H1 (cell line): ENCODE measurements around the gene FGF19. TPM values are rescaled to one million over a fixed set of nuclear protein-coding genes. Genes with fewer than 3 reads are reported as not detected.

Experiments
- CTCF ChIA-PET: fragments of 300-600 bp; sonication (Branson Sonifier 250); formaldehyde crosslinking; loops from one replicate; lab custom pipeline; 2021; ENCODE audit not compliant: partially characterized antibody; lab: Charles Lee
- POLR2A ChIA-PET: fragments of 300-600 bp; sonication (Branson Sonifier 250); formaldehyde crosslinking; loops from one replicate; lab custom pipeline; 2021; ENCODE audit warnings: inconsistent platforms; ENCODE audit not compliant: partially characterized antibody; lab: Charles Lee
- DNase-seq, 2 experiments: peaks; one replicate each; pipeline versions ENCODE4 v3.0.0 to v3.0.0-alpha.2; 2010 to 2022; ENCODE audit warnings: low spot score in 2 of 2, low read depth in 1 of 2, mixed read lengths in 1 of 2
- FAIRE-seq: peaks from 2 replicates; lab custom pipeline; 2011; peaks lifted over from hg19 to GRCh38; lab: Jason Lieb, UNC
- H2AFZ ChIP-seq: 2 replicates; pipeline ENCODE4 v1.8.1; 2012; ENCODE audit warnings: low read length, inconsistent platforms
- H2AK5ac ChIP-seq: 2 replicates; pipeline ENCODE4 v1.6.1; 2013; ENCODE audit warnings: low read depth, low read length
- H2BK120ac ChIP-seq: replicated peaks from 2 replicates; pipeline ENCODE3; 2013; ENCODE audit warnings: low read depth, low read length, inconsistent platforms
- H2BK12ac ChIP-seq: 2 replicates; pipeline ENCODE4 v1.6.1; 2013; ENCODE audit warnings: low read depth, low read length
- H2BK15ac ChIP-seq: 2 replicates; pipeline ENCODE4 v1.6.1; 2013; ENCODE audit warnings: low read length
- H2BK20ac ChIP-seq: 2 replicates; pipeline ENCODE4 v1.6.1; 2013; ENCODE audit warnings: low read length
- H2BK5ac ChIP-seq: 2 replicates; pipeline ENCODE4 v1.6.1; 2013; ENCODE audit warnings: low read depth, low read length
- H3K14ac ChIP-seq: 2 replicates; pipeline ENCODE4 v1.6.1; 2013; ENCODE audit warnings: inconsistent platforms; ENCODE audit not compliant: insufficient read length
- H3K18ac ChIP-seq: 2 replicates; pipeline ENCODE4 v1.6.1; 2013; ENCODE audit warnings: low read length; ENCODE audit errors: extremely low read depth
- H3K23ac ChIP-seq: 2 replicates; pipeline ENCODE4 v1.6.1; 2013; ENCODE audit warnings: inconsistent platforms; ENCODE audit not compliant: insufficient read length
- H3K23me2 ChIP-seq: 2 replicates; pipeline ENCODE4 v1.6.1; 2013; ENCODE audit warnings: low read depth, low read length
- H3K27ac ChIP-seq: 2 replicates; pipeline ENCODE4 v1.6.1; 2011; ENCODE audit warnings: low read depth, low read length, inconsistent platforms
- H3K27me3 ChIP-seq, 4 experiments: replicated peaks in 1 of 4; 1 replicate in 1 of 4; 2 replicates in 3 of 4; pipeline versions ENCODE4 v1.6.1 to v1.8.1; 2011 to 2013; ENCODE audit warnings: low read length in 3 of 4, mild to moderate bottlenecking in 3 of 4, inconsistent platforms in 2 of 4, mixed read lengths in 2 of 4, moderate library complexity in 1 of 4; ENCODE audit not compliant: control insufficient read depth in 3 of 4, insufficient read depth in 3 of 4; ENCODE audit errors: extremely low read depth in 1 of 4
- H3K36me3 ChIP-seq, 4 experiments: 2 replicates each; pipeline versions ENCODE4 v1.6.1 to v1.8.1; 2011 to 2013; ENCODE audit warnings: mild to moderate bottlenecking in 4 of 4, low read length in 3 of 4, moderate library complexity in 2 of 4, control low read depth in 1 of 4, inconsistent platforms in 1 of 4; ENCODE audit not compliant: insufficient read depth in 4 of 4, control insufficient read depth in 2 of 4
- H3K4ac ChIP-seq: replicated peaks from 2 replicates; pipeline ENCODE3; 2013; ENCODE audit warnings: low read length, low read depth, mixed read lengths, inconsistent platforms; ENCODE audit not compliant: insufficient read length
- H3K4me1 ChIP-seq, 4 experiments: replicated peaks in 1 of 4; 1 replicate in 1 of 4; 2 replicates in 3 of 4; pipeline versions ENCODE4 v1.6.1 to v1.8.1; 2011 to 2013; ENCODE audit warnings: low read length in 3 of 4, inconsistent platforms in 2 of 4, mixed read lengths in 1 of 4; ENCODE audit not compliant: insufficient read depth in 4 of 4, control insufficient read depth in 3 of 4
- H3K4me2 ChIP-seq, 2 experiments: 2 replicates each; pipeline versions ENCODE4 v1.6.1 to v1.8.1; 2011 to 2013; ENCODE audit warnings: low read depth in 2 of 2, low read length in 2 of 2, control low read depth in 1 of 2, inconsistent platforms in 1 of 2, mild to moderate bottlenecking in 1 of 2; ENCODE audit not compliant: insufficient read depth in 1 of 2
- H3K4me3 ChIP-seq, 4 experiments: fragments of 200-600, 300-600 bp in 1 of 4; sonication (generic), shearing (Covaris generic), sonication (Bioruptor Twin) in 1 of 4; 2 replicates each; pipeline versions ENCODE4 v1.5.1 to v1.8.1; 2011 to 2016; ENCODE audit warnings: low read length in 4 of 4, low read depth in 3 of 4, control low read depth in 2 of 4, inconsistent platforms in 2 of 4, mild to moderate bottlenecking in 2 of 4, mixed read lengths in 1 of 4, moderate library complexity in 1 of 4; ENCODE audit not compliant: insufficient read depth in 2 of 4; ENCODE audit errors: extremely low read depth in 1 of 4
- H3K56ac ChIP-seq: replicated peaks from 2 replicates; pipeline ENCODE3; 2013; ENCODE audit warnings: low read depth, mild to moderate bottlenecking, mixed read lengths, low read length, inconsistent platforms; ENCODE audit not compliant: insufficient read length
- H3K79me1 ChIP-seq: 2 replicates; pipeline ENCODE4 v1.6.1; 2013; ENCODE audit warnings: low read depth, low read length, control low read depth
- H3K79me2 ChIP-seq, 2 experiments: 2 replicates each; pipeline versions ENCODE4 v1.6.1 to v1.8.1; 2012 to 2013; ENCODE audit warnings: low read length in 2 of 2, mild to moderate bottlenecking in 2 of 2, inconsistent platforms in 1 of 2; ENCODE audit not compliant: insufficient read depth in 2 of 2, control insufficient read depth in 1 of 2
- H3K9ac ChIP-seq, 4 experiments: replicated peaks in 1 of 4; 1 replicate in 1 of 4; 2 replicates in 3 of 4; pipeline versions ENCODE4 v1.6.1 to v1.8.1; 2011 to 2013; ENCODE audit warnings: low read depth in 3 of 4, low read length in 3 of 4, control low read depth in 2 of 4, mild to moderate bottlenecking in 2 of 4, moderate library complexity in 2 of 4, inconsistent platforms in 1 of 4; ENCODE audit errors: extremely low read depth in 1 of 4
- H3K9me3 ChIP-seq, 2 experiments: 2 replicates each; pipeline versions ENCODE4 v1.6.1 to v1.8.1; 2012 to 2013; ENCODE audit warnings: mild to moderate bottlenecking in 2 of 2, moderate library complexity in 2 of 2, control low read depth in 1 of 2, inconsistent platforms in 1 of 2, low read depth in 1 of 2, low read length in 1 of 2, mixed read lengths in 1 of 2; ENCODE audit not compliant: insufficient read depth in 2 of 2
- H4K20me1 ChIP-seq, 2 experiments: replicated peaks in 1 of 2; 2 replicates each; pipeline versions ENCODE3 to v1.8.1; 2011 to 2013; ENCODE audit warnings: inconsistent platforms in 2 of 2, low read length in 2 of 2, mild to moderate bottlenecking in 1 of 2; ENCODE audit not compliant: insufficient read depth in 2 of 2, control insufficient read depth in 1 of 2
- H4K5ac ChIP-seq: 2 replicates; pipeline ENCODE4 v1.6.1; 2013; ENCODE audit warnings: low read length, low read depth, mixed read lengths, inconsistent platforms; ENCODE audit not compliant: insufficient read length
- H4K8ac ChIP-seq: 2 replicates; pipeline ENCODE4 v1.8.0; 2013; ENCODE audit warnings: mild to moderate bottlenecking, moderate library complexity, low read length, inconsistent platforms; ENCODE audit not compliant: insufficient read depth; ENCODE audit errors: extremely low read depth
- H4K91ac ChIP-seq: replicated peaks from 2 replicates; pipeline ENCODE3; 2013; ENCODE audit warnings: low read length, mixed read lengths, inconsistent platforms; ENCODE audit not compliant: insufficient read length
- ATF2 ChIP-seq: IDR thresholded peaks from 2 replicates; pipeline ENCODE4 v1.6.1; 2012; ENCODE audit warnings: low read length, inconsistent platforms
- KDM1A ChIP-seq: fragments of 200-600, 300-600 bp; sonication (generic); IDR thresholded peaks from 2 replicates; pipeline ENCODE4 v1.7.1; 2016; ENCODE audit warnings: mild to moderate bottlenecking, low read length, borderline replicate concordance
- WGBS, 2 experiments: shearing (Covaris generic) in 1 of 2; methylation state at CpG; one replicate each; pipeline versions ENCODE4 v1.1.6 to v1.1.7; 2013 to 2015; ENCODE audit warnings: low lambda C conversion rate in 2 of 2, mixed read lengths in 2 of 2, inconsistent platforms in 1 of 2, low coverage in 1 of 2, missing lambda C conversion rate in 1 of 2; ENCODE audit not compliant: insufficient replicate concordance in 2 of 2, insufficient coverage in 1 of 2, insufficient read length in 1 of 2; ENCODE audit errors: extremely low coverage in 1 of 2, missing lambda C conversion rate in 1 of 2; 5-methylcytosine and 5-hydroxymethylcytosine counted together
- polyA plus RNA-seq, 7 experiments: library from polyadenylated mRNA; depleted of rRNA in 3 of 7; stranded (reverse) in 5 of 7; unstranded in 2 of 7; fragments of >200 nt in 5 of 7; fragments of 200-250 nt in 2 of 7; gene quantifications; 1 replicate in 5 of 7; 2 replicates in 1 of 7; 4 replicates in 1 of 7; pipeline versions ENCODE4 v1.2.1 to v1.2.3, GENCODE V29; 2011 to 2013; ENCODE audit warnings: missing spikeins in 2 of 7, mixed read lengths in 2 of 7
- total RNA-seq: library from RNA; stranded (reverse); fragmentation: NEBNext Ultra II Directional; extraction: Animal tissue kit (Norgen Biotek cat#: 25700); gene quantifications from 2 replicates; pipeline ENCODE4 v1.2.1, GENCODE V29; 2021

The FGF19 gene
- total and polyA plus RNA-seq, 2 of the 8 experiments (the other 6 are each of a cell fraction or from before 2014, with no cell fraction given): 9.6 to 14.8 TPM

- H4K91ac ChIP-seq: no peak overlapping the region
- FAIRE-seq: no peak
- no peaks in the 10 kb centered on the region for H3K9me3 ChIP-seq
- CTCF ChIA-PET: interaction anchor here (0.8 to 20.5 kb wide), 28 partner anchors 8 to 314 kb away, joined by 3 to 197 read pairs (median 6); no protein-coding TSS in a partner anchor
- H3K9ac ChIP-seq: no peak overlapping the region
- peak overlapping the region; percentile 66 for H2BK15ac ChIP-seq
- no peak overlapping the region for H3K27ac ChIP-seq
- POLR2A ChIA-PET: interaction anchor here (0.6 to 1.2 kb wide), 6 partner anchors 11 to 133 kb away, joined by 3 to 4 read pairs (median 3); no protein-coding TSS in a partner anchor
- H3K27me3 ChIP-seq: peaks cover 0 to 19% (median 13%) of the 10 kb centered on the region in 4 experiments; a peak in 5 of 7 replicates
- no peak overlapping the region for H3K14ac ChIP-seq
- no peak overlapping the region for H3K4me3 ChIP-seq
- H3K79me1 ChIP-seq: no peaks in the 10 kb centered on the region
- no peak overlapping the region for H2AK5ac ChIP-seq
- no peaks in the 10 kb centered on the region for H3K36me3 ChIP-seq
- H2BK12ac ChIP-seq: peak overlapping the region; percentile 40; the same call in 1 of the 2 replicates
- H3K18ac ChIP-seq: peak overlapping the region; percentile 24; the same call in 1 of the 2 replicates
- H4K20me1 ChIP-seq: no peaks in the 10 kb centered on the region
- H3K4ac ChIP-seq: no peak overlapping the region
- no peak overlapping the region for H2BK120ac ChIP-seq
- no peaks in the 10 kb centered on the region for H3K79me2 ChIP-seq
- H2BK20ac ChIP-seq: no peak overlapping the region
- no peak overlapping the region for H2BK5ac ChIP-seq
- H2AFZ ChIP-seq: no peak overlapping the region
- no peak for DNase-seq
- no peak overlapping the region; a peak in 1 of 4 replicates for H3K4me2 ChIP-seq
- no peak overlapping the region; the same call in 1 of the 2 replicates for H4K8ac ChIP-seq
- no peak overlapping the region for H3K56ac ChIP-seq
- no peak overlapping the region for H4K5ac ChIP-seq
- 70% methylated on average over 5 of the region's 6 CpGs; no CpG with 5 or more reads in 1 of the 2 experiments for WGBS, 2 experiments
- peaks cover 2 to 15% (median 5%) of the 10 kb centered on the region in 4 experiments; a peak in 6 of 7 replicates for H3K4me1 ChIP-seq
- TF ChIP-seq KDM1A: peak; percentile 34; the same call in 1 of the 2 replicates
- TF ChIP-seq ATF2: no peak
- H3K23ac ChIP-seq: no peak overlapping the region
- no peaks in the 10 kb centered on the region; the same call in 1 of the 2 replicates for H3K23me2 ChIP-seq
Measured at GRCh38 chr11:69716891-69717747, 13.3 kb upstream of the FGF19 start.
